ENCODE measurements around the gene BCL2L1. TPM values are rescaled to one million over a fixed set of nuclear protein-coding genes. Genes with fewer than 3 reads are reported as not detected.
"Not testable (repeated sequence)": the region's sequence is repeated elsewhere in the genome, so short reads cannot be mapped to it uniquely, and the experiment has no call there.

The BCL2L1 gene
- total RNA-seq, 1 donor from 2014 or later, result 313 TPM

DNA sequence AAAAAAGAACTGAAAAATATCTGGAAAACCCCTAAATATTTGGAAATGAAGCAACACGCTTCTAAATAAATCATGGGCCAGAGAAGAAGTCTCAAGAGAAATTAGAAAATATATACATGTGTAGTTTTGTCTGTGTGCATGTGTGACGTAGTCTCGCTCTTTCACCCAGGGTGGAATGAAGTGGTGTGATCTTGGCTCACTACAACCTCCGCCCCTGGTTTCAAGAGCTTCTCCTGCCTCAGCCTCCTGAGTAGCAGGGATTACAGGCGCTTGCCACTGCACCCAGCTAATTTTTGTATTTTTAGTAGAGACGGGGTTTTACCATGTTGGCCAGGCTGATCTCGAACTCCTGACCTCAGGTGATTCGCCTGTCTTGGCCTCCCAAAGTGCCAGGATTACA, 96.1 kb downstream of the BCL2L1 start:
- intact Hi-C loops (cut with micrococcal nuclease); H3K36me3 Mint-ChIP-seq (ENCODE audit: low read depth); H3K4me3 Mint-ChIP-seq (ENCODE audit: low read depth); H3K9me3 Mint-ChIP-seq; H3K27ac Mint-ChIP-seq; DNase-seq (ENCODE audit: low spot score); H3K4me1 Mint-ChIP-seq (ENCODE audit: low read depth); H3K27me3 Mint-ChIP-seq (ENCODE audit: low read depth): not testable (repeated sequence)

DNA sequence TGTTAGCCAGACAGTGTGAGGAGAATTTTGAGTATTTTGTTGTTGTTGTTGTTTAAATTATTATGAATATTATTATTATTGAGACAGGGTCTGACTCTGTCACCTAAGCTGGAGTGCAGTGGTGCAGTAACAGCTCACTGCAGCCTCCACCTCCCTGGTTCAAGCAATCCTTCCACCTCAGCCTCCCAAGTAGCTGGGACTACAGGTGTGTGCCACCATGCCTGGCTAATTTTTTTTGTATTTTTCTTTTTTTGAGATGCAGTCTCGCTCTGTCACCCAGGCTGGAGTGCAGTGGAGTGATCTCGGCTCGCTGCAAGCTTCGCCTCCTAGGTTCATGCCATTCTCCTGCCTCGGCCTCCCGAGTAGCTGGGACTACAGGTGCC, 99.6 kb downstream of the BCL2L1 start:
- H3K4me3 Mint-ChIP-seq (ENCODE audit: low read depth); H3K27me3 Mint-ChIP-seq (ENCODE audit: low read depth); H3K4me1 Mint-ChIP-seq (ENCODE audit: low read depth); DNase-seq (ENCODE audit: low spot score); H3K36me3 Mint-ChIP-seq (ENCODE audit: low read depth); H3K9me3 Mint-ChIP-seq; H3K27ac Mint-ChIP-seq; intact Hi-C loops (cut with micrococcal nuclease): not testable (repeated sequence)

DNA sequence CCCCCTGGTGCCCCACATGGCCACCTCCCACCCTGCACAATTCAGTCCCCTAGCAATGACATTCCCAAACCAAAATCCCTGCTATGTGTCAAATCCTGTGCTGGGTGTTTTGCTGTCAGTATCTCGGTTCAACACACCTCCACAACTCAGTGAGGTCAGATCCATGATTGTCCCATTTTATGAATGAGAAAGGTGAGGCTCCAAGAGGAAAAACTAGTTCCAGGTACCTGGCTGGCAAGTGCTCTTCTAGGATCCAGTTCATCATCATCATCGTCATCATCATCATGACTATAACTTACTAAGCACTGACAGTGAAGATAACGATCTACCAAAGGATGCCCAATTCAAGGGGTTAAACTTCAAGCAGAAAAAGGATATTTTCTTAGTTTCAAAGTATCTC, 102.4 kb downstream of the BCL2L1 start:
- intact Hi-C loops (cut with micrococcal nuclease), result no loop called here
- DNase-seq (ENCODE audit: low spot score), result no peak
- Mint-ChIP-seq H3K4me1 (ENCODE audit: low read depth) (peaks cover 4% of the 10 kb centered on the region), H3K9me3 (no peaks in the 10 kb centered on the region), H3K27ac (no peak overlapping the region), H3K27me3 (ENCODE audit: low read depth) (peaks cover 7% of the 10 kb centered on the region), H3K36me3 (ENCODE audit: low read depth) (no peaks in the 10 kb centered on the region), H3K4me3 (ENCODE audit: low read depth) (no peak overlapping the region)

DNA sequence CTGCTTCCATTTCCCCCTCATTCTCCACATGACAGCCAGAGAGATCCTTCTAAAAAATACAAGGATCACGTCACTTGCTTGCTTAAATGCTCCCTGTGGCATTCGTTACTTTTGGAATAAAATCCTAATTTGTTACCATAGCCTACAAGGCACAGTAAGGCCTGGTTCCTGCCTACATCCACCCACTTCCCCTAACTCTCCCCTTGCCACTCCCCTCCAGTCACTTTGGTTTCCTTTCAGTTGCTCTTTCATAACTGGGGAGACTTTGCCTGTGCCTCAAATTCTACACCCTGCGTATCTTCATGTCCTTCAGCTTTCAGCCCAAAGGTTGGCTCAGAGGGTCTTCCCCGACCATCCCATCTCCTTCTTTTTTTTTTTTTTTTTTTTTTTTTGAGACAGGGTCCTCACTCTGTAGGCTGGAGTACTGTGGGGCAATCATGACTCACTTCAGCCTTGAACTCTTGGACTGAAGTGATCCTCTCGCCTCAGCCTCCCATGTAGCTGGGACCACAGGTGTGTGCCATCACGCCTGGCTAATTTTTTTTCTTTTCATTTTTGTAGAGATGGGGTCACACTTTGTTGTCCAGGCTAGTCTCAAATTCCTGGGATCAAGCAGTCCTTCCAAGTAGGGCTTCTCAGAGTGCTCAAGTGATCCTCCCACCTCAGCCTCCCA, 105.1 kb downstream of the BCL2L1 start:
- DNase-seq (ENCODE audit: low spot score), result no peak
- intact Hi-C loops (cut with micrococcal nuclease), result no loop called here
- H3K4me3 Mint-ChIP-seq (ENCODE audit: low read depth), result no peak overlapping the region
- H3K9me3 Mint-ChIP-seq, result no peaks in the 10 kb centered on the region
- H3K27ac Mint-ChIP-seq, result no peak overlapping the region
- H3K4me1 Mint-ChIP-seq (ENCODE audit: low read depth), result peaks cover 5% of the 10 kb centered on the region
- H3K36me3 Mint-ChIP-seq (ENCODE audit: low read depth), result no peaks in the 10 kb centered on the region
- peaks cover 9% of the 10 kb centered on the region for H3K27me3 Mint-ChIP-seq (ENCODE audit: low read depth)

DNA sequence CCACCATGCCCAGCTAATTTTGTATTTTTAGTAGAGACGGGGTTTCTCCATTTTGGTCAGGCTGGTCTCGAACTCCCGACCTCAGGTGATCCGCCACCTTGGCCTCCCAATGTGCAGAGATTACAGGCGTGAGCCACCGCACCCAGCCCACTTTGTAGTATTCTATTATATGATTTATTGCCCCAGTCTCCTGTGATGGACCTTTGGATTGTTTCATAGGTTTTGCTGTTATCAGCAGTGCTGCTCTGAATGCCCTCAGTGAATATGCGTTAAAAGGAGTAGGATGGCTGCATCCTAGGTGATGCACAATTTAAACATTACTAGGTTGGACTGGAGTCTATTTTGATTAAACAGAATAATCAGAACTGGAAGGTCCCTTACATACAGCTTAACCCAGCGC, 107.3 kb downstream of the BCL2L1 start:
- DNase-seq (ENCODE audit: low spot score), result no peak
- Mint-ChIP-seq H3K36me3 (ENCODE audit: low read depth) (no peaks in the 10 kb centered on the region), H3K4me1 (ENCODE audit: low read depth) (peaks cover 5% of the 10 kb centered on the region), H3K27ac (no peak overlapping the region), H3K9me3 (no peaks in the 10 kb centered on the region), H3K27me3 (ENCODE audit: low read depth) (peaks cover 9% of the 10 kb centered on the region), H3K4me3 (ENCODE audit: low read depth) (no peak overlapping the region)
- intact Hi-C loops (cut with micrococcal nuclease), result no loop called here

Other genes starting within 250 kb of the BCL2L1 start
- gene DEFB124, start 247.7 kb downstream of the BCL2L1 start, total RNA-seq, result not detected in 2 replicates
- gene REM1, start 247.6 kb downstream of the BCL2L1 start, total RNA-seq, result not detected in 2 replicates
- gene HM13, start 208.4 kb downstream of the BCL2L1 start, total RNA-seq, result 184 and 188 TPM in 2 replicates
- gene ID1, start 117.6 kb downstream of the BCL2L1 start, total RNA-seq, result 1.5 and 2.1 TPM in 2 replicates
- not detected in 2 replicates for gene COX4I2, start 85.0 kb downstream of the BCL2L1 start, total RNA-seq
- 82.8 and 83.0 TPM in 2 replicates for gene TPX2, start 16.4 kb upstream of the BCL2L1 start, total RNA-seq
- 0.27 and 0.51 TPM in 2 replicates for gene MYLK2, start 96.5 kb upstream of the BCL2L1 start, total RNA-seq
- gene FOXS1, start 122.7 kb upstream of the BCL2L1 start, total RNA-seq, result not detected in 2 replicates
- not detected in 2 replicates for gene DUSP15, start 147.7 kb upstream of the BCL2L1 start, total RNA-seq
- not detected in 2 replicates for gene TTLL9, start 147.8 kb upstream of the BCL2L1 start, total RNA-seq
- 15.5 and 16.4 TPM in 2 replicates for gene PDRG1, start 229.2 kb upstream of the BCL2L1 start, total RNA-seq
- not detected in 2 replicates for gene XKR7, start 245.3 kb upstream of the BCL2L1 start, total RNA-seq